Trophoblast cell (in vitro differentiated cells and primary cell): ENCODE data around the gene CES3. TPM values are rescaled to one million over a fixed set of nuclear protein-coding genes. Genes with fewer than 3 reads are reported as not detected.

Source experiments
- DNase-seq, 2 donors: peaks; one replicate each; pipeline ENCODE4 v3.0.0-alpha.2; 2016
- H2AFZ ChIP-seq: 2 replicates; pipeline ENCODE4 v1.6.1; 2013; ENCODE audit warnings: low read length, moderate library complexity, mild to moderate bottlenecking; ENCODE audit not compliant: insufficient read depth, poor library complexity
- H2AK5ac ChIP-seq: 2 replicates; pipeline ENCODE4 v1.6.1; 2013; ENCODE audit warnings: mild to moderate bottlenecking, low read length
- H2BK120ac ChIP-seq: 2 replicates; pipeline ENCODE4 v1.6.1; 2013; ENCODE audit warnings: low read length, mild to moderate bottlenecking, moderate library complexity; ENCODE audit not compliant: insufficient read depth, poor library complexity
- H2BK12ac ChIP-seq: 2 replicates; pipeline ENCODE4 v1.6.1; 2013; ENCODE audit warnings: mild to moderate bottlenecking, low read length, moderate library complexity
- H2BK5ac ChIP-seq: 2 replicates; pipeline ENCODE4 v1.6.1; 2013; ENCODE audit warnings: low read length, low read depth, moderate library complexity, mild to moderate bottlenecking; ENCODE audit not compliant: poor library complexity
- H3K14ac ChIP-seq: 2 replicates; pipeline ENCODE4 v1.6.1; 2013; ENCODE audit warnings: mild to moderate bottlenecking, low read length
- H3K18ac ChIP-seq: 2 replicates; pipeline ENCODE4 v1.6.1; 2013; ENCODE audit warnings: mild to moderate bottlenecking, low read length
- H3K23ac ChIP-seq: 2 replicates; pipeline ENCODE4 v1.6.1; 2013; ENCODE audit warnings: low read length
- H3K27ac ChIP-seq: 2 replicates; pipeline ENCODE4 v1.5.1; 2013; ENCODE audit warnings: low read depth, mild to moderate bottlenecking, inconsistent platforms, low read length, moderate library complexity
- H3K27me3 ChIP-seq: 2 replicates; pipeline ENCODE4 v1.6.1; 2013; ENCODE audit warnings: inconsistent platforms, mild to moderate bottlenecking, low read length, moderate library complexity; ENCODE audit not compliant: insufficient read depth
- H3K36me3 ChIP-seq, 2 experiments: 1 replicate in 1 of 2; 2 replicates in 1 of 2; pipeline ENCODE4 v1.6.1; 2013; ENCODE audit warnings: low read length in 2 of 2, mild to moderate bottlenecking in 2 of 2, moderate library complexity in 1 of 2; ENCODE audit not compliant: insufficient read depth in 2 of 2, control insufficient read depth in 1 of 2
- H3K4ac ChIP-seq: 2 replicates; pipeline ENCODE4 v1.6.1; 2013; ENCODE audit warnings: low read depth, mild to moderate bottlenecking, low read length, moderate library complexity
- H3K4me1 ChIP-seq, 2 experiments: 1 replicate in 1 of 2; 2 replicates in 1 of 2; pipeline ENCODE4 v1.6.1; 2013; ENCODE audit warnings: low read length in 2 of 2, mild to moderate bottlenecking in 2 of 2, moderate library complexity in 1 of 2; ENCODE audit not compliant: insufficient read depth in 2 of 2, control insufficient read depth in 1 of 2
- H3K4me2 ChIP-seq: 2 replicates; pipeline ENCODE4 v1.6.1; 2013; ENCODE audit warnings: inconsistent platforms, mild to moderate bottlenecking, low read length, moderate library complexity
- H3K4me3 ChIP-seq: 2 replicates; pipeline ENCODE4 v1.5.1; 2013; ENCODE audit warnings: mild to moderate bottlenecking, low read depth, low read length, inconsistent platforms
- H3K79me1 ChIP-seq: one replicate; pipeline ENCODE4 v1.6.1; 2013; ENCODE audit warnings: low read length
- H3K79me2 ChIP-seq: 2 replicates; pipeline ENCODE4 v1.6.1; 2013; ENCODE audit warnings: low read length, mild to moderate bottlenecking; ENCODE audit not compliant: control insufficient read depth, insufficient read depth, poor library complexity
- H3K9ac ChIP-seq: 2 replicates; pipeline ENCODE4 v1.6.1; 2013; ENCODE audit warnings: mild to moderate bottlenecking, low read length
- H3K9me3 ChIP-seq: 2 replicates; pipeline ENCODE4 v1.6.1; 2013; ENCODE audit warnings: low read depth, mild to moderate bottlenecking, control low read depth, inconsistent platforms, low read length; ENCODE audit not compliant: insufficient read depth
- H4K12ac ChIP-seq: 2 replicates; pipeline ENCODE4 v1.6.1; 2013; ENCODE audit warnings: low read depth, mild to moderate bottlenecking, low read length, moderate library complexity
- H4K8ac ChIP-seq: 2 replicates; pipeline ENCODE4 v1.6.1; 2013; ENCODE audit warnings: low read depth, mild to moderate bottlenecking, low read length, moderate library complexity
- H4K91ac ChIP-seq: one replicate; pipeline ENCODE4 v1.6.1; 2013; ENCODE audit warnings: low read depth, mild to moderate bottlenecking, low read length, moderate library complexity
- WGBS: extraction: QIAGEN DNeasy Blood & Tissue Kit; methylation state at CpG from one replicate; pipeline ENCODE4 v1.1.7; 2013; ENCODE audit warnings: missing lambda C conversion rate; ENCODE audit not compliant: insufficient read length, insufficient coverage; ENCODE audit errors: extremely low coverage; 5-methylcytosine and 5-hydroxymethylcytosine counted together
- polyA plus RNA-seq: library from polyadenylated mRNA; stranded (reverse); fragments of 200-250 nt; gene quantifications from 2 replicates; pipeline ENCODE4 v1.2.3, GENCODE V29; 2013

The CES3 gene
- polyA plus RNA-seq: 0.17 and 0.26 TPM in 2 replicates

DNA sequence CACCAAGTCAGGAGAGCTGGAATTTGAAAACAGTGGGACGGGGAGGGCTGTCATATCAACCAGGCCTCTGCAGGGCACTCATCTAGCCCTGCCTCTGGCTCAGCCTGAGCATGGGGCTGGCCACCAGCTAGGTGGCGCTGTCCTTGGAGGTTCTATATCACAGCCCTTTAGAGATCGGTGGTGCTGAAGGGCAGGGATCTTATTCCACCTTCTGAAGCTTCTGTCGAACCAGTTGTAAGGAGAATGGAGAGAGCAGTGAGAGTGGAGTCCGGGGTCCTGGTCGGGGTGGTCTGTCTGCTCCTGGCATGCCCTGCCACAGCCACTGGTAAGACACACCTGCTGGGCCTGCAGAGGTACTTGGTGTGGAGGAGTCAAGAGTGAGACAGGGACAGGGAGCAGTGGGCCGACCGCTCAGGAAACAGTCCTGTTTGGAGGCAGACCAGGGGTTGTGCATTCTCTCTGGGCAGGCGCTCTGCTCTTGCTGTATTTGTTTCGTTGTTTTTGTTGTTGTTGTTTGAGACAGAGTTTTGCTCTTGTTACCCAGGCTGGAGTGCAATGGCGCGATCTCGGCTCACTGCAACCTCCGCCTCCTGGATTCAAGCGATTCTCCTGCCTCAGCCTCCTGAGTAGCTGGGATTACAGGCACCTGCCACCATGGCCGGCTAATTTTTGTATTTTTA is at the start of gene CES3:
CES3 (plus strand) TSS at position 202 of the 680 bp plus-strand sequence; CDS start at position 244, 42 bp downstream.
- Histone ChIP-seq H3K14ac (no peak within 1 kb of the TSS), H4K91ac (no peak within 1 kb of the TSS), H3K79me1 (no peaks in the 10 kb centered on the region), H2BK12ac (no peak within 1 kb of the TSS), H3K36me3 (no peaks in the 10 kb centered on the region), H2BK120ac (no peak within 1 kb of the TSS), H3K27ac (no peak within 1 kb of the TSS), H3K9me3 (no peaks in the 10 kb centered on the region), H3K27me3 (no peaks in the 10 kb centered on the region), H3K9ac (no peak within 1 kb of the TSS), H2BK5ac (no peak within 1 kb of the TSS), H3K4me3 (no peak within 1 kb of the TSS), H2AFZ (no peak within 1 kb of the TSS), H3K4me1 (no peaks in the 10 kb centered on the region), H4K8ac (no peak within 1 kb of the TSS), H3K23ac (no peak within 1 kb of the TSS), H2AK5ac (no peak within 1 kb of the TSS), H3K4me2 (no peak within 1 kb of the TSS), H3K79me2 (no peaks in the 10 kb centered on the region), H3K18ac (no peak within 1 kb of the TSS), H4K12ac (no peak within 1 kb of the TSS), H3K4ac (no peak within 1 kb of the TSS)
- DNase-seq: peak; percentile 62 to 71
- no CpG with 5 or more reads among the region's 16 CpGs for WGBS

GRCh38 chr16:66911801-66912200 is 49.3 kb upstream of the CES3 start:
- H3K4ac ChIP-seq: no peak overlapping the region
- H2BK120ac ChIP-seq: no peak overlapping the region
- no peak overlapping the region for H3K4me3 ChIP-seq
- no peaks in the 10 kb centered on the region for H3K27me3 ChIP-seq
- no peak overlapping the region for H2BK12ac ChIP-seq
- H4K12ac ChIP-seq: no peak overlapping the region
- H2AFZ ChIP-seq: no peak overlapping the region
- H4K8ac ChIP-seq: no peak overlapping the region
- H3K14ac ChIP-seq: no peak overlapping the region
- no peak overlapping the region for H3K4me2 ChIP-seq
- no CpG with 5 or more reads among the region's 8 CpGs for WGBS
- H4K91ac ChIP-seq: no peak overlapping the region
- no peaks in the 10 kb centered on the region for H3K36me3 ChIP-seq
- no peak overlapping the region for H2BK5ac ChIP-seq
- H2AK5ac ChIP-seq: no peak overlapping the region
- H3K9ac ChIP-seq: no peak overlapping the region
- H3K79me2 ChIP-seq: no peaks in the 10 kb centered on the region
- peaks cover 2% of the 10 kb centered on the region for H3K9me3 ChIP-seq
- H3K79me1 ChIP-seq: no peaks in the 10 kb centered on the region
- no peaks in the 10 kb centered on the region for H3K4me1 ChIP-seq
- DNase-seq: no peak
- H3K27ac ChIP-seq: no peak overlapping the region
- H3K23ac ChIP-seq: no peak overlapping the region
- no peak overlapping the region for H3K18ac ChIP-seq

GRCh38 chr16:66913081-66913480 is 48.0 kb upstream of the CES3 start:
- no peak overlapping the region for H3K4ac ChIP-seq
- H2AK5ac ChIP-seq: no peak overlapping the region
- no peak overlapping the region for H3K4me3 ChIP-seq
- H2AFZ ChIP-seq: no peak overlapping the region
- no peak overlapping the region for H4K8ac ChIP-seq
- H2BK120ac ChIP-seq: no peak overlapping the region
- no CpG with 5 or more reads among the region's 10 CpGs for WGBS
- no peak overlapping the region for H3K18ac ChIP-seq
- no peaks in the 10 kb centered on the region for H3K79me2 ChIP-seq
- no peaks in the 10 kb centered on the region for H3K79me1 ChIP-seq
- H2BK12ac ChIP-seq: no peak overlapping the region
- H3K23ac ChIP-seq: no peak overlapping the region
- peaks cover 2% of the 10 kb centered on the region for H3K9me3 ChIP-seq
- no peaks in the 10 kb centered on the region for H3K36me3 ChIP-seq
- H4K91ac ChIP-seq: no peak overlapping the region
- no peak overlapping the region for H2BK5ac ChIP-seq
- no peak overlapping the region for H4K12ac ChIP-seq
- no peaks in the 10 kb centered on the region for H3K27me3 ChIP-seq
- no peak overlapping the region for H3K14ac ChIP-seq
- no peak overlapping the region for H3K4me2 ChIP-seq
- no peak overlapping the region for H3K9ac ChIP-seq
- H3K27ac ChIP-seq: no peak overlapping the region
- no peak for DNase-seq
- no peaks in the 10 kb centered on the region for H3K4me1 ChIP-seq

GRCh38 chr16:66913711-66914110 is 47.4 kb upstream of the CES3 start:
- H4K91ac ChIP-seq: no peak overlapping the region
- no peaks in the 10 kb centered on the region for H3K79me1 ChIP-seq
- no peak overlapping the region for H2AK5ac ChIP-seq
- no peaks in the 10 kb centered on the region for H3K79me2 ChIP-seq
- H3K9ac ChIP-seq: no peak overlapping the region
- H4K8ac ChIP-seq: no peak overlapping the region
- no peak overlapping the region for H3K4me3 ChIP-seq
- no peak overlapping the region for H2BK120ac ChIP-seq
- H3K4me1 ChIP-seq: no peaks in the 10 kb centered on the region
- H2BK12ac ChIP-seq: no peak overlapping the region
- no peak overlapping the region for H2AFZ ChIP-seq
- H3K4me2 ChIP-seq: no peak overlapping the region
- no CpG with 5 or more reads among the region's 4 CpGs for WGBS
- no peak overlapping the region for H3K23ac ChIP-seq
- no peak for DNase-seq
- no peaks in the 10 kb centered on the region for H3K27me3 ChIP-seq
- no peak overlapping the region for H3K4ac ChIP-seq
- no peaks in the 10 kb centered on the region for H3K36me3 ChIP-seq
- H2BK5ac ChIP-seq: no peak overlapping the region
- H3K14ac ChIP-seq: no peak overlapping the region
- peaks cover 2% of the 10 kb centered on the region for H3K9me3 ChIP-seq
- H3K18ac ChIP-seq: no peak overlapping the region
- no peak overlapping the region for H4K12ac ChIP-seq
- H3K27ac ChIP-seq: no peak overlapping the region
